ENCODE data around the gene TMEM245.

DNA sequence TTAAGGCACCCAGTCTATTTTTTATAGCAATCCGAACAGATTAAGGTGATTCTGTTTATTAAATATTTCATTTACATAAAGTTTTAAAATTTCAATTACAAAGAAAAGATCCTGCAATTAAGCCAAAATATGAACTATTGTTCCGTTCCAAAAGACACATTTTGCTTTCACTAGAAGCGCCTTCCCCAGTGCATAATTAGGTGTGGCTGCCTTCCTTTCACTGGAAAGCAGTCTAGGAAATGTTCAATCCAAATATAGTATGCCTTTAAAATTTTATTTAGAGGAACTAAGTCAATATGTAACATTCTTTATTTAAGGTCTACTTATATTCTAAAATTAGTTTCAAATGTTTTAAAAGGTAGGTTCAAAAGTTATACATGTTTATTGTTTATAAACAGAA, 114.1 kb downstream of the TMEM245 start:
- TF ChIP-seq, protein P1, sequence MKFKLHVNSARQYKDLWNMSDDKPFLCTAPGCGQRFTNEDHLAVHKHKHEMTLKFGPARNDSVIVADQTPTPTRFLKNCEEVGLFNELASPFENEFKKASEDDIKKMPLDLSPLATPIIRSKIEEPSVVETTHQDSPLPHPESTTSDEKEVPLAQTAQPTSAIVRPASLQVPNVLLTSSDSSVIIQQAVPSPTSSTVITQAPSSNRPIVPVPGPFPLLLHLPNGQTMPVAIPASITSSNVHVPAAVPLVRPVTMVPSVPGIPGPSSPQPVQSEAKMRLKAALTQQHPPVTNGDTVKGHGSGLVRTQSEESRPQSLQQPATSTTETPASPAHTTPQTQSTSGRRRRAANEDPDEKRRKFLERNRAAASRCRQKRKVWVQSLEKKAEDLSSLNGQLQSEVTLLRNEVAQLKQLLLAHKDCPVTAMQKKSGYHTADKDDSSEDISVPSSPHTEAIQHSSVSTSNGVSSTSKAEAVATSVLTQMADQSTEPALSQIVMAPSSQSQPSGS (tag by site-specific recombination; IDR thresholded peaks at IDR 0.05; ENCODE audit: low read depth), result no peak
- TF ChIP-seq, protein P2, sequence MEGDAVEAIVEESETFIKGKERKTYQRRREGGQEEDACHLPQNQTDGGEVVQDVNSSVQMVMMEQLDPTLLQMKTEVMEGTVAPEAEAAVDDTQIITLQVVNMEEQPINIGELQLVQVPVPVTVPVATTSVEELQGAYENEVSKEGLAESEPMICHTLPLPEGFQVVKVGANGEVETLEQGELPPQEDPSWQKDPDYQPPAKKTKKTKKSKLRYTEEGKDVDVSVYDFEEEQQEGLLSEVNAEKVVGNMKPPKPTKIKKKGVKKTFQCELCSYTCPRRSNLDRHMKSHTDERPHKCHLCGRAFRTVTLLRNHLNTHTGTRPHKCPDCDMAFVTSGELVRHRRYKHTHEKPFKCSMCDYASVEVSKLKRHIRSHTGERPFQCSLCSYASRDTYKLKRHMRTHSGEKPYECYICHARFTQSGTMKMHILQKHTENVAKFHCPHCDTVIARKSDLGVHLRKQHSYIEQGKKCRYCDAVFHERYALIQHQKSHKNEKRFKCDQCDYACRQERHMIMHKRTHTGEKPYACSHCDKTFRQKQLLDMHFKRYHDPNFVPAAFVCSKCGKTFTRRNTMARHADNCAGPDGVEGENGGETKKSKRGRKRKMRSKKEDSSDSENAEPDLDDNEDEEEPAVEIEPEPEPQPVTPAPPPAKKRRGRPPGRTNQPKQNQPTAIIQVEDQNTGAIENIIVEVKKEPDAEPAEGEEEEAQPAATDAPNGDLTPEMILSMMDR (tag by site-specific recombination; IDR thresholded peaks at IDR 0.05), result no peak
- TF ChIP-seq ZNF274 (IDR thresholded peaks at IDR 0.05; ENCODE audit: low read length), result no peak
- TF ChIP-seq ZNF274 (tag by site-specific recombination; IDR thresholded peaks at IDR 0.05; ENCODE audit: borderline replicate concordance), result no peak
- no peak for TF ChIP-seq ZNF747 (tag by site-specific recombination; IDR thresholded peaks at IDR 0.05)
- no peak for TF ChIP-seq ZNF174 (tag by site-specific recombination; IDR thresholded peaks at IDR 0.05)
- TF ChIP-seq, protein P3, sequence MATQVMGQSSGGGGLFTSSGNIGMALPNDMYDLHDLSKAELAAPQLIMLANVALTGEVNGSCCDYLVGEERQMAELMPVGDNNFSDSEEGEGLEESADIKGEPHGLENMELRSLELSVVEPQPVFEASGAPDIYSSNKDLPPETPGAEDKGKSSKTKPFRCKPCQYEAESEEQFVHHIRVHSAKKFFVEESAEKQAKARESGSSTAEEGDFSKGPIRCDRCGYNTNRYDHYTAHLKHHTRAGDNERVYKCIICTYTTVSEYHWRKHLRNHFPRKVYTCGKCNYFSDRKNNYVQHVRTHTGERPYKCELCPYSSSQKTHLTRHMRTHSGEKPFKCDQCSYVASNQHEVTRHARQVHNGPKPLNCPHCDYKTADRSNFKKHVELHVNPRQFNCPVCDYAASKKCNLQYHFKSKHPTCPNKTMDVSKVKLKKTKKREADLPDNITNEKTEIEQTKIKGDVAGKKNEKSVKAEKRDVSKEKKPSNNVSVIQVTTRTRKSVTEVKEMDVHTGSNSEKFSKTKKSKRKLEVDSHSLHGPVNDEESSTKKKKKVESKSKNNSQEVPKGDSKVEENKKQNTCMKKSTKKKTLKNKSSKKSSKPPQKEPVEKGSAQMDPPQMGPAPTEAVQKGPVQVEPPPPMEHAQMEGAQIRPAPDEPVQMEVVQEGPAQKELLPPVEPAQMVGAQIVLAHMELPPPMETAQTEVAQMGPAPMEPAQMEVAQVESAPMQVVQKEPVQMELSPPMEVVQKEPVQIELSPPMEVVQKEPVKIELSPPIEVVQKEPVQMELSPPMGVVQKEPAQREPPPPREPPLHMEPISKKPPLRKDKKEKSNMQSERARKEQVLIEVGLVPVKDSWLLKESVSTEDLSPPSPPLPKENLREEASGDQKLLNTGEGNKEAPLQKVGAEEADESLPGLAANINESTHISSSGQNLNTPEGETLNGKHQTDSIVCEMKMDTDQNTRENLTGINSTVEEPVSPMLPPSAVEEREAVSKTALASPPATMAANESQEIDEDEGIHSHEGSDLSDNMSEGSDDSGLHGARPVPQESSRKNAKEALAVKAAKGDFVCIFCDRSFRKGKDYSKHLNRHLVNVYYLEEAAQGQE (tag by site-specific recombination; IDR thresholded peaks at IDR 0.05), result no peak
- TF ChIP-seq, protein P4, sequence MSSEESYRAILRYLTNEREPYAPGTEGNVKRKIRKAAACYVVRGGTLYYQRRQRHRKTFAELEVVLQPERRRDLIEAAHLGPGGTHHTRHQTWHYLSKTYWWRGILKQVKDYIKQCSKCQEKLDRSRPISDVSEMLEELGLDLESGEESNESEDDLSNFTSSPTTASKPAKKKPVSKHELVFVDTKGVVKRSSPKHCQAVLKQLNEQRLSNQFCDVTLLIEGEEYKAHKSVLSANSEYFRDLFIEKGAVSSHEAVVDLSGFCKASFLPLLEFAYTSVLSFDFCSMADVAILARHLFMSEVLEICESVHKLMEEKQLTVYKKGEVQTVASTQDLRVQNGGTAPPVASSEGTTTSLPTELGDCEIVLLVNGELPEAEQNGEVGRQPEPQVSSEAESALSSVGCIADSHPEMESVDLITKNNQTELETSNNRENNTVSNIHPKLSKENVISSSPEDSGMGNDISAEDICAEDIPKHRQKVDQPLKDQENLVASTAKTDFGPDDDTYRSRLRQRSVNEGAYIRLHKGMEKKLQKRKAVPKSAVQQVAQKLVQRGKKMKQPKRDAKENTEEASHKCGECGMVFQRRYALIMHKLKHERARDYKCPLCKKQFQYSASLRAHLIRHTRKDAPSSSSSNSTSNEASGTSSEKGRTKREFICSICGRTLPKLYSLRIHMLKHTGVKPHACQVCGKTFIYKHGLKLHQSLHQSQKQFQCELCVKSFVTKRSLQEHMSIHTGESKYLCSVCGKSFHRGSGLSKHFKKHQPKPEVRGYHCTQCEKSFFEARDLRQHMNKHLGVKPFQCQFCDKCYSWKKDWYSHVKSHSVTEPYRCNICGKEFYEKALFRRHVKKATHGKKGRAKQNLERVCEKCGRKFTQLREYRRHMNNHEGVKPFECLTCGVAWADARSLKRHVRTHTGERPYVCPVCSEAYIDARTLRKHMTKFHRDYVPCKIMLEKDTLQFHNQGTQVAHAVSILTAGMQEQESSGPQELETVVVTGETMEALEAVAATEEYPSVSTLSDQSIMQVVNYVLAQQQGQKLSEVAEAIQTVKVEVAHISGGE (tag by site-specific recombination; conservative IDR thresholded peaks at IDR 0.05; ENCODE audit: low read depth), result no peak
- TF ChIP-seq, protein P5, sequence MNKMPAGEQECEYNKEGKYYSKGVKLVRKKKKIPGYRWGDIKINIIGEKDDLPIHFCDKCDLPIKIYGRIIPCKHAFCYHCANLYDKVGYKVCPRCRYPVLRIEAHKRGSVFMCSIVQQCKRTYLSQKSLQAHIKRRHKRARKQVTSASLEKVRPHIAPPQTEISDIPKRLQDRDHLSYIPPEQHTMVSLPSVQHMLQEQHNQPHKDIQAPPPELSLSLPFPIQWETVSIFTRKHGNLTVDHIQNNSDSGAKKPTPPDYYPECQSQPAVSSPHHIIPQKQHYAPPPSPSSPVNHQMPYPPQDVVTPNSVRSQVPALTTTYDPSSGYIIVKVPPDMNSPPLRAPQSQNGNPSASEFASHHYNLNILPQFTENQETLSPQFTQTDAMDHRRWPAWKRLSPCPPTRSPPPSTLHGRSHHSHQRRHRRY (tag by site-specific recombination; IDR thresholded peaks at IDR 0.05), result no peak
- TF ChIP-seq, protein P6, sequence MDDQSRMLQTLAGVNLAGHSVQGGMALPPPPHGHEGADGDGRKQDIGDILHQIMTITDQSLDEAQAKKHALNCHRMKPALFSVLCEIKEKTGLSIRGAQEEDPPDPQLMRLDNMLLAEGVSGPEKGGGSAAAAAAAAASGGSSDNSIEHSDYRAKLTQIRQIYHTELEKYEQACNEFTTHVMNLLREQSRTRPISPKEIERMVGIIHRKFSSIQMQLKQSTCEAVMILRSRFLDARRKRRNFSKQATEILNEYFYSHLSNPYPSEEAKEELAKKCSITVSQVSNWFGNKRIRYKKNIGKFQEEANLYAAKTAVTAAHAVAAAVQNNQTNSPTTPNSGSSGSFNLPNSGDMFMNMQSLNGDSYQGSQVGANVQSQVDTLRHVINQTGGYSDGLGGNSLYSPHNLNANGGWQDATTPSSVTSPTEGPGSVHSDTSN (CRISPR knock-in tag; IDR thresholded peaks at IDR 0.05), result no peak
- no peak for TF ChIP-seq BCL11A (tag by site-specific recombination; IDR thresholded peaks at IDR 0.05; ENCODE audit: low read depth)
- TF ChIP-seq ZNF510 (tag by site-specific recombination; IDR thresholded peaks at IDR 0.05; ENCODE audit: insufficient replicate concordance), result no peak
